GM19463 (cell line): ENCODE measurements around the gene SH3RF2.
"Not testable (repeated sequence)": the region's sequence is repeated elsewhere in the genome, so short reads cannot be mapped to it uniquely, and the experiment has no call there.

Source experiments
- ATAC-seq: cut with Tn5 transposase; IDR thresholded peaks from one replicate; pipeline ENCODE4 v1.9.1; 2021; ENCODE audit warnings: mild to moderate bottlenecking, moderate library complexity; ENCODE audit not compliant: unreplicated experiment

SH3RF2 gene

DNA sequence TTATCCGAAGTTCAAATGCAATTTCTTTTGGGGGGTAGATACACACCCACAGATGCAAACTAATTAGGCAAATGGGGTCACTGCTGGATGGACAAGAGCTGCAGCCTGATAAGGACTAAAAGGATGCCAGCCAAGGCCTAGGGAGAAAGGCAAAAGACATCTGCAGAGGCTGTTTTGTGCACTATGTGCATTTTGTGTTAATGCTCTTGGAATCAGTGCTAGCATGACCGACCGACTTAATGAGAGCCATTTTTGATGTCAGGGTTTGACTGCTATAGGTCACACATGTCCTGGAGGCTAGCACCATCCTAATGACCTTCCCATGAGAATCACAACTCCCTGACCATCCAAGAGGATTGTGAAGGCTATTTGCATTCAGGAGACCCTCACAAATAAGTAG is 134.4 kb downstream of the SH3RF2 start:
- ATAC-seq: no peak

DNA sequence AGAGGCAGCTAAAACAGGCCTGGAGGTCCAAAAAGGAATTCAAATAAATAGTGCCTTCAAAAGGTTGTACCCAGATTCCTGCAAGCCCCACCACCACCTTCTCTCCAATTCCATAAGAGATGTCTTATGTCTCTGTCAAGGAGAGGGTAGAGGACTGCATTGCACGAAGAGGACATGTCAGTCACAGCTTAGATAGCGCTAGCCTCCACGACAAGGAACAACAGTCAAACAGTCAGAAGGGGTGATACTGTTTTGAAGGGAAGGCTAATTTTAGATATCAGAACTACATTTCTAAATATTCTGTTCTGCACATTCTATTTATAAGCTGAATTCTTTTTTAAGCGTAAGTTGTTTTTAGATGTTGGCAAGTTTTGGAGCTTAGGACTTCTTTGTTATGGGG is 134.8 kb downstream of the SH3RF2 start:
- ATAC-seq: no peak

DNA sequence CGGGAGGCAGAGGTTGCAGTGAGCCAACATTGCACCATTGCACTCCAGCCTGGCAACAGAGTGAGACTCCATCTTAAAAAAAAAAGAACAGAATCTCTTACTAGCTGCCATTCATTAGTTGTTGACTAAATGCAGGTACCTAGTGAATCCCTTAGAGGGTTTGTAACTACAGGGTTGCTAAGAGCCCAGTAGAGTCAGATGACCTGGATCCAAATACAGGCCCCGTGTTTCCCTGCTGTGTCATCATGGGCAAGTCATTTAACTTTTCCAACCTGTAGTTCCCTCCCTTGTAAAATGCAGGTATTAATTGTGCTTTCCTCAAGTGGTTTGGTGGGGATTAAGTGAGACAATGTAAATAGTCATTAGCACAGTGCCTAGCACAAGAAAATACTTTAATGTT is 136.2 kb downstream of the SH3RF2 start:
- no peak for ATAC-seq

DNA sequence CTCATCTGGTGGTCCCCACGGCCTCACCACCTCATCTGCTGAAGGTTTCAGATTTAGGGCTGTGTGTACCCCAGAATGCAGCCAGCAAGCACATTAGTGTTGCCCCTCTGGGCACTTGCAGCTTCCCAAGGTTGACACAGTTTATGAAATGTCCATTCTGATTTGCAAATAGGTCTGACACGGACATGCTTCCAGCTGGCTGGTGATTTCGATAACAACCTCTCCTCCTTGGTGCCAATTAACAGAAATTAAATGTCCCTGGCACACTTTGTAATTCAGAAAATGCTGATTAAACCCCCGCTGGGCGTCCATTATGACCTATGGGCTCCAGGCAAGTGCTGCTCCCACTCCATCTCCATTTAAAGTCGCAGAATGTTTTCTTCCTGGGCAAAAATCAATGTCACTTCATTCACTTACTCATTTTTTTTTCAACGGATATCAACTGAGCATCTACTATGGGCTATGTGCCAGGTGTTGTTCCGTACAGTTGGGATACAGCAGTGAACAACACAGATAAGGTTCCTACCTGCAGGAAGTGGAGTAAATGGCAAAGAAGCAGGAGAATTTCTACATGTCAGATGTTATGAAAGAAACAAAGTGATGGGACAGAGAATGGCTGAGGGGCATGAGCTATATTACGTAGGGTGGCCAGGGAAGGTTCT is 137.0 kb downstream of the SH3RF2 start:
- ATAC-seq: no peak

DNA sequence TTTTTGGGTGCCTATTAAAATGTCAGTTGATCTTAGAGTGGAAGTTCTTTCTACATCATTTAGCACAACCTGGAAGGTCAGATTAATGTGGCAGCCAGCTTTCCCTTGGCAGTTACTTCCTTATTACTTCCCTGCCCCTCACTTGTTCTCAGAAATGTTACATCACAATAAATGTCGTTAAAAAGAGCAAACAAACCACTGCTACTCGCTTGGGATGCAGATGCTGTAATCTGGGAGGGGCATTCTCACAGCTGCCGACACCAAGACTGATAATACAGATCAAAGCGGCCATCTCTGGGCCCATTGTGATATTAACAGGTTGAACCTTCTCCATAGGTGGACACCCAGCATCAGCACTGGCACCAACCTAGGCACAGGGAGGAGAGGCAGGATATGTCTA is 139.7 kb downstream of the SH3RF2 start:
- ATAC-seq: no peak

DNA sequence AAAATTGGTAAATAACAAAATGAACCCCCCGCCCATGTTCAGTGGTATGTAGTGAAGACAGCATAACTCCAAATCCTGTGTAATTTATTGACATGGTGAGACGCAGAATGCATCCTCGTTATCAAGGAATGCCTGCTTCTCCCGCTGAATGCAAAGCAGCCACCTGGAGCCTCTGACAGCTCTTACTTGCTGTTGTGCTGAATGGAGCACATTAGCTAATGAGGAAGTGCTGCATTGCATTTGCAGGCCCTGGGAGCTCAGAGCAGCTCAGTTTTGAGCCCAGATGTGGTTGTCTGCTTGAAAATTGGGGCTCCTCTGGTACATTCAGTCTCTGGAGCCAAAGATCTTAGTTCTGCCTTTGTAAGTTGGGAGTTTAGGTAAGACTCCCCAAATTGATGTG is 140.1 kb downstream of the SH3RF2 start:
- no peak for ATAC-seq

DNA sequence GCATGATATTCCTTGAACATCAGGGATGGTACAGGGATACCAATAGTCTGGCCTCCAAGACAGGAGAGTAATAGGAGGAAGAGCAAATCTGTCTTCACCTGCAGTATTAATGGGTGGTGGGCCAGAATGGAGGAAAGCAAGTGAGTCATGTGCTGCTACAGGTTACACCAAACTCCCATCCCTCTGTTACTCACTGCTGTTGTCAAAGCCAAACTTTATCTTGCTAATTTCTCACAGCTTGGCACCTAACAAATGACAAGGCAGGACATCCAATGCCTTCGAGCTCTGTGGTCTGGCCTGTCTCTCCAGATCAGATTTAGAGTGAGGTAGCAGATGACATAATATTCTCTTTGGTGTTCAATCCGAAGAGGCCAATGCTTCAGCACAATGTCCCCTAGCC is 142.2 kb downstream of the SH3RF2 start:
- ATAC-seq: no peak

DNA sequence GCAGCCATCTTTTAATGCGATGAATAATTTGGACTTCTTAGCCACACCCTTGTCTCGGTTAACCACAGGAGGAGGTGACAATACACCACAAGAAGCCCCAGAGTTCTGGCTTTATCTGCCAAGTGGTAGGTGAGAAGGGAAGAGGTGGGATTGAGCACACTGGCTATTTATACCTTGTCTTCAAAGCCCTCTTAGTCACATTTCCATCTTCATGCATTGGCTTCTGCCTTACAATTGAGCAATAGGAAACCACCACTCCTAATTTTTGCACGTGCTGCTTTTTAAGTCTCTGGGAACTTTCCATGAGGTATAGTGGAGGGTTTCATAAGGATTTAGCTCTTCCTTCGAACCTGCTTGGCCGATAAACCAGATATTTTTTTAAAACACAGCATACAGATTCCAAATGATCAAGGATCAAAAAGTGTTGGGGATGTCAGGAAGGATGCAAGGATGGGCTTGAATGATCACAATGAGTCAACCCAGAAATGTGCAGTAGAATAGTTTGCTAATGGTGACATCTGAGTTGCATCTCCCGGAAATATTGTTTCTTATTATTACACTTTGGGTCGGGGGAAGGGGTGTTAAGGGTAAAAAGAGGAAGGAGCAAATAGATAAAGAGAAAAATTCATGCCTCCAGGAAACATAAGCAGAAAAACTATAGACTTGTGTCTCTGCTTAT is 143.5 kb downstream of the SH3RF2 start:
- ATAC-seq: no peak

DNA sequence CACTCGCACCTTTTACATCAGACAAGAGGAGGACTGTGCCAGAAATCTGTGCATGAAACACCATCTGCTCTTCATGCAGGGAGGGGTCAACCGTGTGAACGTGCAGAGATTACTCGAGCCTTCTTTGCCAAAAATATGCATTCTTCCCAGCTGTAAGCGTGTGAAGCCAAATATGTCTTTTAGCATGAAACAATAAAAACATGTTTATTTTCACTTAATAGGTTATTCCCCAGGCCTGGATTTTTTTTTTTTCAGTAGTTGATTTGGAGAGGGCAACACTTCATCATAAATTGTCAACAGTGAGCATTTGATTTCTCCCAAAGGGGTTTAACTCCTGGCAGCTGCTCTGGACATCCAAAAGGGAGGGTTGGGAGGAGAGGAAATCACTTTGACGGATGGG is 145.2 kb downstream of the SH3RF2 start:
- no peak for ATAC-seq

DNA sequence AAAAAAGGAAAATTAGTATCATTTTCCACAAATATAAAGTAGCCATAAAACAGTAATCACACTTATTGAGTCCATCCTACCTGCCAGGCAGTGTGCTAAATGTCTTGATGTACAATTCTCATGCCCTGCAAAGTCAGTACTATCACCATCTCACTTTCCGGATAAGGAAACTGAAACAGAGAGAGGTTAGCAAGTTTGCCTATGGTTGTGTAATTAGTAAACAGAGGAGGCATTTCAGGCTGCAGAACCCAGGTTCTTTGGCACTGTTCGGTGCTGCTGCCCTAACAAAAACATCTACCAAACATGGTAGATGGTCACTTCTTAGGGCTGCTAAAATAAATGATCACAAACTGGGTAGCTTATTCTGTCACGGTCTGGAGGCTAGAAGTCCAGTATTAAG is 146.4 kb downstream of the SH3RF2 start:
- peak; percentile 88 for ATAC-seq

DNA sequence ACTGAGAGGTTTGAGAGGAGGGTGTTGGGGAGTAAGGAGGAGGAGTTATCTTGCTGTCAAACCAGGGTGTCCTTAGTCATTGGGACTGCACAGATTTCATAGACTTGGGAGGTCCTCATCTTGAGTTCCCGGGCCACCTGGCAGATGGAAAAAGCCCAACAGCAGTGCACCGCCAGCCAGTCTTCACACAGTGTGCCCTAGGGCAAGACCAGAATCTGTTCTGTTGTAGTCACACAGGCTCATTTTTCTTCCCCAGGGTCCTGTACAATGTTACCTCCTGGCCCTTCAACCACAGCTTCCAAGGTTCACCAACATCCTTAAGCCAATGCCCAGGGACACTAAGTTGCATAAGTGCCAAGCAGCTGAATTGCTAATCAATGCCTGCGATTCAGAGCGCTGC is 148.0 kb downstream of the SH3RF2 start:
- no peak for ATAC-seq

DNA sequence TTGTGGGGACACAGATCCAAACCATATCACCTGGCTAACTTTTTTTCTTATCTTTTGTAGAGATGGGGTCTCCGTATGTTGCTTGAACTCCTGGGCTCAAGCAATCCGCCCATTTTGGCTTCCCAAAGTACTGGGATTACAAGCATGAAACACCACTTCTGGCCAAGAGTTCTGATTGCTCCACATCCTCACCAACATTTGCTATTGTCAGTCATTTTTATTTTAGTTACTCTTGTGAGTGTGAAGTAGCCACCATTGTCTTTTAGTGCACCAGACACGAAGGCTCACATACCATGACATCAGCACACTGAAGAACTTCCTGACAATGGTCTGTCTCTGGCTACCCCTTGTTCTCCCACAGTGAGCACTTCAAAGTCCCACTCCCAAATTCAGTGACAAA is 151.7 kb downstream of the SH3RF2 start:
- ATAC-seq: no peak

DNA sequence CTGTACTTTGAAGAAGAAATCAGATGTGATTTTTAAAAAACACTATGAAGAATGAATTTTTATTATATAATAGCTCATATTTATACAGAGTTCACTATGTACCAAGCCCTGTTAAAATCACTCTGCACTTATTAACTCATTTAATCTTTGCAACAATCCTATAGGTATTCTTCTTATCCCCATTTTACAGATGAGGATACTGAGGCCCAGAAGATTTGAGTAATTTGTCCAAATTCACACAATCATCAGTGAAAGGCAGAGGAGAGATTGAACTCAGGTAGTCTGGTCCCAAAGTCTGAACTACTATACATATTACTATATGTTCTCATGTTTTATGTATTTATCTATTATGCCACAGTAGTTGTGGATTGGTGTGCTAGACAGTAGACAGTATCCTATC is 152.9 kb downstream of the SH3RF2 start:
- ATAC-seq: no peak

DNA sequence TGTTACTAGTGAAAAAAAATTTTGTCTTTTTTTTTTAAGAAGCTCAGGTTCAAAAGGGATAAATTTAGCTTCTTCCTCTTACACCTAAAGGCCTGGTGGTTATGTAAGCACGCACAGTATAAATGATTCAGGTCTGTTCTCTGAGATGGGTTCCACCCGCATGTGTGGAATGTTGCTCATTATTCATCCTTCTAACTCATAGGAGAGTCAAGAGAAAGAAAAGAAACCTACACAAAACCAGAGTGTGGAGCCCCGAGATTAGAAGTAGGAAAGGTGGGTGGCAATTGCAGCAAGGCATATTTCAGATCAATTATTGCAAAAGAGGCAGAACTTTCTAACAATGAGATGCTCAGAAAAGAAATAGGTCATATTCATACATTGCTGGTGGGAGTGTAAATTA is 155.5 kb downstream of the SH3RF2 start:
- ATAC-seq: no peak

DNA sequence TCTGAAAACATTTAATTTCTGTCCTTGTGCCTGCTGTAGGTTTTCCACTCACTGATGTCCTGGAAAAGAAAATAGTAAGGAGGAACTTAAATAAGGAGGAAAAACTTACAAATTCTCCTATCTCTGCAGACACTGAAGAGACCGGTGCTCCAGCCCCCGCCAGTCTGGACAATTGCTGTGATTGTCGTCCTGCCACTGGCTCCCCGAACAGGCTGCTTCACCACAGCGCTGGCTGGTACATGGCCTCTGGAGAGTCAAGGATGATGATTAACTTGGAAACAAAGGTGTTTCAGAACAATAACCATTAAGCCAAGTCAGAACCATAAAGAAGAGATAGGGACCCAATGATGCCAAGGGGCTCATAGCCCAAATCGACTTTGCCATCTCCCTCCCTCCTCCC is 161.7 kb downstream of the SH3RF2 start:
- ATAC-seq: no peak

DNA sequence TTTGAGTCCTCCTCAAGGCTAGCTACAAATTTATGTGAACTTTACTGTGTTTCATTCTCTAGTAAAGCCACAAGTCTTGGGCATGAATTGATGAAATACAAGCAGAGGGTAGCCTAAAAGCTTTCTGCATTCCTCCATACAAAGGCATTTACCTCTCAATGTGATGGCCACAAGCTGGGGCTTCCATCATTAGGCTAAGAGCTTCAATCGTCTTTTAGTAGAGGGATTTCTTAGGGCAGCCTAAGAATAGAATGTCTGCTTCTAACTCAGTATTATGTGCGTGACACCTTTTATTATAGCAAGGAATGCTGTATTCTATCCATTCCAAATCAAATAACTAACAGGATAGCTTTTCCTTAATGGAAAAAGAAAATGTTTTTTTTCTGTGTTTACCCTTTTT is 165.3 kb downstream of the SH3RF2 start:
- ATAC-seq: no peak

DNA sequence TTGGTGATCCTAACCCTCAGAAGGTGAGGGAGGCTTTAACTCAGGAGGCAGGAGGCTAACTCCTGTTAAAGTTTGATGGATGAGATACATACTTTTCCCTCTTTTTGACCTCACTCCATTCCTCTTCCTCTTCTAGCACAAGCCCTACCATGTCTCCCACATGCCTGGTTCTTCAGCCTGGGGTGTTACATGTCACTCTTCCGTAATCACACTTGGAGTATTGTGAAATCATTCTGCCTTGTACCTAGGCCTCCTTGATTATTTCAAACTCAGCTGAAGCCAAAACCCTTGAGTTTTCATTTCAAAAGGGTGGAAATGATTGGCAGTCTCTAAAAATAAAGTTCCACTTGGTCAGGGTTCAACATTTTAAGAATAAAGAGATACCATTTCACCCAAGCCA is 167.2 kb downstream of the SH3RF2 start:
- ATAC-seq: no peak

DNA sequence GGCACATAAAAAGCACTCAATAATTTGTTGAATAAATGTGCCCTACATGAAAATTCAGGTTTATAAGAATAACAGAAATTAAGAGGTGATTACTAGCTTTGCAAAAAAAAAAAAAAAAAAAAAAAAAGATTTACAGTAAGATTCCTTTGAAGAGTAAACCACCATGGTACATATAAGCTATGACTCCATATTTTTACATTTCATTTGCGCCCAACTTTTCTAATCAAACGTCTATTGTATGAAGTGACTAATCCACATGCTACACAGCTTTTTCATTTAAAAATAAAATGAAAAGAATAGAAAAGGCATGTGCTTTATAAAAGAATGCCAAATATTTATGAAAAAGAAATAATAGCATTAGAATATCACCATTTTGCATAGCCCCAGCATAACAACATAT is 169.1 kb downstream of the SH3RF2 start, which contains the start of gene PLAC8L1:
TSS of gene PLAC8L1 (minus strand) at position 101 of the 400 bp plus-strand sequence. CDS start 1,266 bp downstream, outside the sequence.
- no peak for ATAC-seq

DNA sequence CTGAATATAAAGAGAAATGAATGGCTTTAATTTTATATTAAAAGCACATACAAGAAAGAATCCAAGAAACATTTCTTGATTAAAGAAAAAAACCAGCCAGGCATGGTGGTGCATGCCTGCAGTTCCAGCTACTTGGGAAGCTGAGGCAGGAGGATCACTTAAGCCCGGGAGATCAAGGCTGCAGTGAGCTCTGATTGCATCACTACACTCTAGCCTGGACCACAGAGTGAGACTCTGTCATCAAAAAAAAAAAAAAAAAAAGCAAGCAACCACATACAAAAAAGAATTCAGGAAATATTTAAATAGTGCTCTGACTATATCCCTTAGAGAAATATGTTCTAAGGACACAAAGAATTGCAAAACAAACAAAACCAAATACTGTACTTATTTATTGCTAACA is 171.5 kb downstream of the SH3RF2 start:
- ATAC-seq: no peak

DNA sequence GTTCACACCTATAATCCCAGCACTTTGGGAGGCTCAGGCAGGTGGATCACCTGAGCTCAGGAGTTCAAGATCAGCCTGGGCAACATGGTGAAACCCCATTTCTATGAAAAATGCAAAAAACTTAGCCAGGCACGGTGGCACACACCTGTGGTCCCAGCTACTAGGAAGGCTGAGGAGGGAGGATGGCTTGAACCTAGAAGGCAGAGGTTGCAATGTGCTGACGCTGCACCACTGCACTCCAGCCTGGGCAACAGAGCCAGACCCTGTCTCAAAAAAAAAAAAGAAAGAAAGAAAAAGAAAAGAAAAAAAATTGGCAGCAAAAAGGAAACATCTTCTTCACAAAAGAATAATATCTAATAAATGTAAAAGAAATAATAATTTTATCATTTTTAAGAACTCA is 172.5 kb downstream of the SH3RF2 start:
- not testable (repeated sequence) for ATAC-seq

DNA sequence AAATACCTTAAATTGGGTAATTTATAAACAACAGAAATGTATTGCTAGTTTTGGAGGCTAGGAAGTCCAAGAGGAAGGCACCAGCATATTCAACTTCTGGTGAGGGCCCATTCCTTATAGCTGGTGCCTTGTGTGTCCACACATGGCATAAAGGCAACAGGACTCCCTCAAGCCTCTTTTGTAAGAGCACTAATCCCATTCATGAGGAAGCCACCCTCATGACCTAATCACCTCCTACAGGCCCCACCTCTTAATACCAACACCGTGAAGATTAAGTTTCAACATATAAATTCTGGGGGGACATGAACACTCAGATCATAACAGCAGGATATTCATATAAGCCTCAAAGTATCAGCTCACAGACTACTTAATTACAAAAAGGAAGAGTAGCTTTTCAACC is 173.0 kb downstream of the SH3RF2 start:
- no peak for ATAC-seq

DNA sequence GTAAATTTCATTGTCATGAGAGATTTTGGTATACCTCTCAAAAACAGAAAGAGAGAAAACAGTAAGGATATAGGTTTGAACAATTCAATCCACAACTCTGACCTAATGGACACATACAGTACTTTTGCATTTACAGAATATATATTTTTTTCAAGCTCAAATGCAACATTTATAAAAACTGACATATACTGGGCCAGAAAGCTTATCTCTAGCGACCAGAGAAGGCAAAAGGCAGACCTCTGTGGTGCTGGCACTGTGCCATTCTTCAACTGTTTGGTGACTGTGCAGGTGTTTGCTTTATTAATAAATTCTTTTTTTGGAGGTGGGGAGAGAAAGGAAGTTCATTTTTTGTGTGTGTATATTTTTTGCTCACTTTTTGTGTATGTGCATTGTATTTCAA is 175.0 kb downstream of the SH3RF2 start:
- ATAC-seq: no peak

DNA sequence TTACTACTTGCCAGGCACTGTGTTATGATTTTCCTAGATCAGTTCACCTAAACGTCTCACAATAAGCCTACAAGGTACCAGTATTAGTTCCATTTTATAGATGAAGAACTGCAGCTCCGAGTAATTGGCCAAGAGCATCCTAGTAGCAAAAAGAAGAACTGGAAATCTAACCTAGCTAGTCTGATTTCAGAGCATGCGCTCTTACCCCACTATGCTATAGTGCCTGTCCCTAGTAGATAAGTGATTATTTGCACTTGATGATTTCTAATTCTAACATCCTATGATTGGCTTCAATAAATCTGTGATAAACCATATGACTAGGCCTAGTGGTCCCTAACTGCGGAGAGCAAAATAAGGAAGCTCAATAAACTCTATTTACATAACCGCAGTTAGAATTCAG is 176.1 kb downstream of the SH3RF2 start:
- ATAC-seq: no peak
